Measurements from ENCODE around the gene SPTLC3.

SPTLC3 gene

GRCh38 chr20:13165203-13165602 is 156.4 kb downstream of the SPTLC3 start:
- Histone ChIP-seq H3F3A (ENCODE audit: control insufficient read depth, insufficient read depth) (no peaks in the 10 kb centered on the region), H3K4me3 (ENCODE audit: low read length) (no peak overlapping the region), H3K4me2 (ENCODE audit: low read length) (no peak overlapping the region), H3K4me1 (ENCODE audit: control insufficient read depth, low read length) (no peaks in the 10 kb centered on the region), H3K9me2 (replicated peaks; ENCODE audit: control insufficient read depth, low read length) (no peaks in the 10 kb centered on the region), H3K79me2 (ENCODE audit: control insufficient read depth, low read length) (no peaks in the 10 kb centered on the region), H3K9me3 (ENCODE audit: control insufficient read depth, insufficient read depth, low read length) (no peaks in the 10 kb centered on the region), H3K27ac (ENCODE audit: low read depth, low read length) (no peak overlapping the region), H3K36me3 (ENCODE audit: control insufficient read depth, low read length) (no peaks in the 10 kb centered on the region), H3K27me3 (ENCODE audit: control insufficient read depth, low read length) (no peaks in the 10 kb centered on the region), H4K20me1 (ENCODE audit: control insufficient read depth, insufficient read depth, low read depth, low read length) (no peaks in the 10 kb centered on the region)
- TF ChIP-seq EZH2phosphoT487 (IDR thresholded peaks at IDR 0.05; ENCODE audit: borderline replicate concordance, low read length): no peak
- TF ChIP-seq, protein P1, sequence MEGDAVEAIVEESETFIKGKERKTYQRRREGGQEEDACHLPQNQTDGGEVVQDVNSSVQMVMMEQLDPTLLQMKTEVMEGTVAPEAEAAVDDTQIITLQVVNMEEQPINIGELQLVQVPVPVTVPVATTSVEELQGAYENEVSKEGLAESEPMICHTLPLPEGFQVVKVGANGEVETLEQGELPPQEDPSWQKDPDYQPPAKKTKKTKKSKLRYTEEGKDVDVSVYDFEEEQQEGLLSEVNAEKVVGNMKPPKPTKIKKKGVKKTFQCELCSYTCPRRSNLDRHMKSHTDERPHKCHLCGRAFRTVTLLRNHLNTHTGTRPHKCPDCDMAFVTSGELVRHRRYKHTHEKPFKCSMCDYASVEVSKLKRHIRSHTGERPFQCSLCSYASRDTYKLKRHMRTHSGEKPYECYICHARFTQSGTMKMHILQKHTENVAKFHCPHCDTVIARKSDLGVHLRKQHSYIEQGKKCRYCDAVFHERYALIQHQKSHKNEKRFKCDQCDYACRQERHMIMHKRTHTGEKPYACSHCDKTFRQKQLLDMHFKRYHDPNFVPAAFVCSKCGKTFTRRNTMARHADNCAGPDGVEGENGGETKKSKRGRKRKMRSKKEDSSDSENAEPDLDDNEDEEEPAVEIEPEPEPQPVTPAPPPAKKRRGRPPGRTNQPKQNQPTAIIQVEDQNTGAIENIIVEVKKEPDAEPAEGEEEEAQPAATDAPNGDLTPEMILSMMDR (IDR thresholded peaks at IDR 0.05; ENCODE audit: low read depth, low read length, poor library complexity, severe bottlenecking): no peak

- TF ChIP-seq, protein P1 (IDR thresholded peaks at IDR 0.05; ENCODE audit: low read depth, low read length, poor library complexity, severe bottlenecking): no peak
- TF ChIP-seq EZH2phosphoT487 (IDR thresholded peaks at IDR 0.05; ENCODE audit: borderline replicate concordance, low read length): no peak
- H3K36me3 ChIP-seq (ENCODE audit: control insufficient read depth, low read length): no peaks in the 10 kb centered on the region
- no peaks in the 10 kb centered on the region for H3K9me3 ChIP-seq (ENCODE audit: control insufficient read depth, insufficient read depth, low read length)
- no peaks in the 10 kb centered on the region for H3K27me3 ChIP-seq (ENCODE audit: control insufficient read depth, low read length)
- H3K27ac ChIP-seq (ENCODE audit: low read depth, low read length): no peak overlapping the region
- H3K9me2 ChIP-seq (replicated peaks; ENCODE audit: control insufficient read depth, low read length): no peaks in the 10 kb centered on the region
- H3K79me2 ChIP-seq (ENCODE audit: control insufficient read depth, low read length): no peaks in the 10 kb centered on the region
- H3F3A ChIP-seq (ENCODE audit: control insufficient read depth, insufficient read depth): no peaks in the 10 kb centered on the region
- no peak overlapping the region for H3K4me2 ChIP-seq (ENCODE audit: low read length)
- H3K4me1 ChIP-seq (ENCODE audit: control insufficient read depth, low read length): no peaks in the 10 kb centered on the region
- no peak overlapping the region for H3K4me3 ChIP-seq (ENCODE audit: low read length)
- no peaks in the 10 kb centered on the region for H4K20me1 ChIP-seq (ENCODE audit: control insufficient read depth, insufficient read depth, low read depth, low read length)
These were observed 157.2 kb downstream of the SPTLC3 start for GRCh38 chr20:13166011-13166410.

GRCh38 chr20:13166437-13166836 is 157.7 kb downstream of the SPTLC3 start:
- no peak overlapping the region for H3K4me2 ChIP-seq (ENCODE audit: low read length)
- no peak overlapping the region for H3K4me3 ChIP-seq (ENCODE audit: low read length)
- TF ChIP-seq, protein P1 (IDR thresholded peaks at IDR 0.05; ENCODE audit: low read depth, low read length, poor library complexity, severe bottlenecking): no peak
- no peak for TF ChIP-seq EZH2phosphoT487 (IDR thresholded peaks at IDR 0.05; ENCODE audit: borderline replicate concordance, low read length)
- H3K9me3 ChIP-seq (ENCODE audit: control insufficient read depth, insufficient read depth, low read length): no peaks in the 10 kb centered on the region
- no peaks in the 10 kb centered on the region for H3K79me2 ChIP-seq (ENCODE audit: control insufficient read depth, low read length)
- no peaks in the 10 kb centered on the region for H3K9me2 ChIP-seq (replicated peaks; ENCODE audit: control insufficient read depth, low read length)
- no peaks in the 10 kb centered on the region for H3K36me3 ChIP-seq (ENCODE audit: control insufficient read depth, low read length)
- H3K27me3 ChIP-seq (ENCODE audit: control insufficient read depth, low read length): no peaks in the 10 kb centered on the region
- no peaks in the 10 kb centered on the region for H4K20me1 ChIP-seq (ENCODE audit: control insufficient read depth, insufficient read depth, low read depth, low read length)
- no peaks in the 10 kb centered on the region for H3F3A ChIP-seq (ENCODE audit: control insufficient read depth, insufficient read depth)
- no peak overlapping the region for H3K27ac ChIP-seq (ENCODE audit: low read depth, low read length)
- H3K4me1 ChIP-seq (ENCODE audit: control insufficient read depth, low read length): no peaks in the 10 kb centered on the region

DNA sequence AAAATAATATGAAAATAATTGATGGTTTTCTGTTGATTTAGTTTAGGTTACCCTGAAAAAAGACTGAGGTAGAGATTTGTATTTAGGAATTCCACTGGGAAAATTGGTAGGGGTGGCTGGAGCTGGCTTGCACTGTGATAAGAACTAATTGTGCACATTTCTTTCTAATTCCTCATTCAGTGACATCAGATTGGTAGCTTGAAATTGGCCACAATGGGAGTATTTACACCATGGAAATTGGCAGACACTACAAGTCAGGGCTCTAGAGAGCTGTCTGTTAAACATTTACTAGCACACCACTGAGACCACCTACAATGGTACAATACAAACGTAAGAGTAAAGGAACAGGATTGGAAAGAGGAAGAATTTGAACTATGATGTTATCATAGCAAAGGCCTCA is 160.3 kb downstream of the SPTLC3 start:
- Histone ChIP-seq H3K27me3 (ENCODE audit: control insufficient read depth, low read length) (no peaks in the 10 kb centered on the region), H3K4me1 (ENCODE audit: control insufficient read depth, low read length) (no peaks in the 10 kb centered on the region), H3K9me3 (ENCODE audit: control insufficient read depth, insufficient read depth, low read length) (no peaks in the 10 kb centered on the region), H3K4me2 (ENCODE audit: low read length) (no peak overlapping the region), H3F3A (ENCODE audit: control insufficient read depth, insufficient read depth) (no peaks in the 10 kb centered on the region), H3K36me3 (ENCODE audit: control insufficient read depth, low read length) (no peaks in the 10 kb centered on the region), H4K20me1 (ENCODE audit: control insufficient read depth, insufficient read depth, low read depth, low read length) (no peaks in the 10 kb centered on the region), H3K9me2 (replicated peaks; ENCODE audit: control insufficient read depth, low read length) (no peaks in the 10 kb centered on the region), H3K27ac (ENCODE audit: low read depth, low read length) (no peak overlapping the region), H3K4me3 (ENCODE audit: low read length) (no peak overlapping the region), H3K79me2 (ENCODE audit: control insufficient read depth, low read length) (no peaks in the 10 kb centered on the region)
- TF ChIP-seq, protein P1 (IDR thresholded peaks at IDR 0.05; ENCODE audit: low read depth, low read length, poor library complexity, severe bottlenecking): no peak
- TF ChIP-seq EZH2phosphoT487 (IDR thresholded peaks at IDR 0.05; ENCODE audit: borderline replicate concordance, low read length): no peak
